HG02943 (cell line): ENCODE results near the gene GBE1.

ENCODE experiments used
- ATAC-seq: cut with Tn5 transposase; IDR thresholded peaks from one replicate; pipeline ENCODE4 v1.9.1; 2021; ENCODE audit warnings: mild to moderate bottlenecking, low read depth, moderate library complexity; ENCODE audit not compliant: unreplicated experiment

Gene GBE1

GRCh38 chr3:81709606-81710005 is 51.8 kb downstream of the GBE1 start:
- no peak for ATAC-seq

- no peak for ATAC-seq
These were observed 53.4 kb downstream of the GBE1 start for GRCh38 chr3:81707996-81708395.

- ATAC-seq = no peak
These were observed 59.3 kb downstream of the GBE1 start for GRCh38 chr3:81702126-81702525.

DNA sequence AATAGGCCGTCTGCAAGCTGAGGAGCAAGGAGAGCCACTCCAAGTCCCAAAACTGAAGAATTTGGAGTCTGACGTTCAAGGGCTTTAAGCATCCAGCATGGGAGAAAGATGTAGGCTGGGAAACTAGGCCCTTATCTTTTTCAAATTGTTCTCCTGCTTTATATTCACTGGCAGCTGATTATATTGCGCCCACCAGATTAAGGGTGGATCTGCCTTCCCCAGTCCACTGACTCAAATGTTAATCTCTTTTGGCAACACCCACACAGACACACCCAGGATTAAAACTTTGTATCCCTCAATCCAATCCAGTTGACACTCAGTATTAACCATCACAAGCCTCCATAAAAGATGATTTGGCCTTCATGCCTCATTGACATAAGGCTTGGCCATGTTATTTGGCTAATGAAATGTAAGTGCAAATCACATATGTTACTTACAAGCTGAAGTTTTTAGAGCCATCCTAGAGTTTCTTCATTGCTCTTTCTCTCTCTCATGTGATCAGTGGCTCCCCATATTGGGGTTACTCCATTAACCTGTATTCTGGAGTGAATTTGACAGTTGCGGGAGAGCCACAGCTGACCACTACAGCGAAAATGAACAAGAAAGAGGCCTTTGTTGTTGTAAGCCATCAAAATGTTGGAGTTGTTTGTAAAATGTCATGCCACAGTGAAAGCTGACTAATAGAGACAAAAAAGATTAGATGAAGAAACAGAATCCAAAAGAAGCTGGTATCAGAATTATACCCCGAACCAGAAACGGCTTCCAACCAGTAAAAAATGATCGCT is 61.7 kb downstream of the GBE1 start:
- no peak for ATAC-seq

DNA sequence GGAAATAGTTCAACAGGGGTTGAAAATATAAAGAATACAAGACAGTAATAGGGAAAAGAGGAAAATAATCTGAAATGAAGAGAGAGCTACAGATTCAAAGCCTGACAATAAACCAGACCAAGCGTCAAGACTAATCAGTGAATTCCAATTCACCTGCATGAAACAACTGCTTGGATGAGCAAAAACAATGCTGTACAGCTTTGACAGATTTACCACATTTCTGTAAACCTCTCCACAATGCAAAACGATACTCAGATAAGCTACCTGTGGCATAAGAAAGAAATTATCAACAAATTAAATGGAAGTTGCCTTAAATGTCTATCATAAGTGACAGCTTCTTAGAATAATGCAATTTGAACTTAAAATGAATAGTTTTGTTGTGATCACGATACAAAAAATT is 65.4 kb downstream of the GBE1 start:
- ATAC-seq = no peak

DNA sequence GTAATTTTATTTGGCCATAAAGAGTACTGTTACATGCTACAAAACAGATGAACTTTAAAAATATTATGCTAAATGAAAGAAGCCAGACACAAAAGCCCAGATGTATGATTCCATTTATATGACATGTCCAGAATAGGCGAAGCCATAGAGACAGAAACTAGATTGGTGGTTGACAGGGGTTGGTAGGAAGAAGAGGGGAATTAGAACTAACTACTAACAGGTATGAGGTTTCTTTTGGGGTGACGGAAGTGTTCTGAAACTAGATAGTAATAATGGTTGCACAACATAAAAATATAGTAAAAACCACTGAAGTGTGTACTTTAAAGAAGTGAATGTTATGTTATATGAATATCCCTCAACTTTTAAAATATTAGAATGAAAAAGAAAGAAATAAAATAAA is 66.1 kb downstream of the GBE1 start:
- ATAC-seq = no peak

GRCh38 chr3:81694662-81695061 is 66.8 kb downstream of the GBE1 start:
- no peak for ATAC-seq

GRCh38 chr3:81692766-81693165 is 68.7 kb downstream of the GBE1 start:
- ATAC-seq = no peak

GRCh38 chr3:81689617-81690016 is 71.8 kb downstream of the GBE1 start:
- no peak for ATAC-seq

DNA sequence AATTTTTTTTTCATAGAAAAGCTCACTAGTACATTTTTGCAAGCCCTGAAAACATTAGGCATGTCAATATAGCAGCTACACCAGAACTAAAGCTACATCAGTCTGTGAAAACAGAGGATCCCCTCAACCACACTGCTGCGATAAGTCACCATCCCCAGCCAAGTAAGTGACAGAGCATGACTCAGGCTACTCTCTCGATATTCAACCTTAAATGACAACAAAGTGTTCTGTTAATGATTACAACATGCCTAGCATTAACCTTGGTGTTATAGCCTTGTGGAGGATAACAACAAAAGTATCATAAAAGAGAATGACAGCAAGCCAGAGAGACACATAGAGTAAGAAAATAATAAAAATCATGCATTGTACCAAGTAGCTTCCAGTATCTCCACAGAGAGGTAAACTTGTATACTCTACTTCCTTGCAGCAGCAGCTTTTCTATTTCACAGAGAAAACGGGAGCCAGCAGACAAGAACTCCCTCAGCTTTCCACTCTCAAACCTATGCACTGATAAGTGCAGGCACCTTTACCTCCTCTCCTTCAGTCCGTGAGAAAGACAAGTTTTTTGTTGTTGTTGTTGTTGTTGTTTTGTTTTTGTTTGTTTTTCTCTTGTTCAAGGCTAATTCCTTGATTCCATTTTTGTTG is 76.6 kb downstream of the GBE1 start:
- no peak for ATAC-seq

DNA sequence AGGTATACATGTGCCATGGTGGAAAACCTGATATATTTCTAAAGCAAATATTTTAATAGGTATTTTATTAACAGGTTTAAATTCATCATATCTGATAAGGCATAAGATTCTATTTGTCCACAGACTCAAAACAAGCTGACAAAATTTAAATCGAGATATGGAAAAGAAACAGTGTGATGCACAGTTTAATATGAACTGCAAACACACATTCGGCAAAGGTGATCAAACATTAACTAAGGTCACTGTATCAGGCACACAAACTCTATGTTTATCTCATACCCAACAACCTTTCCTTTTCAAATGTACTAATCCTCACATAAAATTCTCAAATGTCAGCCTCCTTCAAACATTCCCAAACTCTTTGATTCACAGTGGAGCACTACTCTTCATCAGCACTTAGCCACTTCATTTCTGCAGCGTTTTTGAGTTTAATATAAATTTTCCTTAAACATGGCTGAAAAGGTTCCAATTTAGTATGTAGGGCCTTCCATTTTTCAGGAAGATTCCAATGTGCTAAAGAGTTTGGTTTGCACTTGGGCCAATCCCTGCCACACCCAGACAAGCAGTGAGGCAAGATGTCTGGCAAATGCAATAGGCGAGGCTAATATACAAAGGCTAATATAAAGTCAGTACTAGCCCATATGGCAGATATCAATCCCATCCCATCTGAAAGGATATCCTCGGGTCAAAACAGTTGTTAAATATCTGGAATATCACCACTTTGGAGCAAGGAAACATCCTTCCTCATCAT is 84.6 kb downstream of the GBE1 start:
- ATAC-seq = no peak

DNA sequence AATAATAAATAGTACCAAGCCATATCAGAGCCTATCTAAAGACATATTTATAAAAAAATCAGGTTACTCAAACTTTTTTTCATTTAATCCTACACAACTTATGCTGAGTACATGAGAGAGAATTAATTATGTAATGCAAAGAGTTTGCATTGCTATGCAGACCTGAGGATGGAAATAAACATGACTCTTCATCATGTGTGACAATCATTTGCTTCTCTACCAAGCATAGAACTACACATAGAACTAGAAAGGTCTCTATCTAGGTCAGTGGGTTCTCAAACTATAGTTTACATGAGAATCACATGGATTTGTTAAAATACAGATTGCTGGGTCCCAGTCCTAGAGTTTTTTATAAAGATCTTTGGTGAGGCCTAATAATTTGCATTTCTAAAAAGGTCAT is 86.8 kb downstream of the GBE1 start:
- no peak for ATAC-seq

DNA sequence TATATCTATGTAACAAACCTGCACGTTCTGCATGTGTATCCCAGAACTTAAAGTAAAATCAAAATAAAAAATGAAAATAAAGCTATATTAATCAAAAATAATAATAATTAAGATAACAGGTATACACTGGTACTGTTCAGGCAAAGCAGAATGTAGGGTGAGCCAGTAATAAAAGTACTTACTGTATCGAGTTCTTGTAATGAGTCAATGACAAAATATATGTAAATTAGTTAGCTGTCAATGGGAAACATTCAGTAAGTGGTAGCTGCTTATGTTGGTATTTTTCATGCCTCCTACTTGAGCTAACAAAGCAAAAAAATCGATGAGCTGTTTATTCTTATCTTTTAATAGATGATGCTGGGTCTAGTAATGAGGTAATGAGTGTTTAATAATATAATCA is 93.2 kb downstream of the GBE1 start:
- ATAC-seq = no peak

DNA sequence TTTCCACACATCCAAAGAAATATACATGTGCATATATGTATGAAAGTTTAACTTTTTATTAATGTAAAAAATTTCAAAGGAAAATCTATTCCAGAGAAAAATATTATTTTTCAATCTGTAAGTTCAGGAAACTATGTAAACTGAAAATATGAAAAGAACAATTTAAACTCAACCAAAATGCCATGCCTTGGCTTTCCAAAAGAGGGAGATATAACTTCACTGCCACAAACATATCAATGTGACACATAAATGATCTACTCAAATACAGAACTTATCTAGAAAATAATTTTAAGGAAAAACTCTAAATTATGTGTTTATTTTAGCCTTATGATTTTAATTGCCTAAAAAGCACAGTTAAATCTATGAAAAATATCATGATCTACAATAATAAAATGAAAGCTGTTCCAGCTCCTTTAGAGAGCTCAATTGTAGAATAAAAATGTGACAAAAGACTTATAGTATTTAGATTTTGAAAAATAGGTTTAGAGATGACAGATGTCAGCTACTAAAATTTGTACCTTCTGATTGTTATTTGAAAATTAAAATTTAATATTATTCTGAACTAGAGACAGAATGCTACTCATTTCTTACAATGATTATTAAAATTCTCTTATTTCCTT is 94.8 kb downstream of the GBE1 start:
- no peak for ATAC-seq

DNA sequence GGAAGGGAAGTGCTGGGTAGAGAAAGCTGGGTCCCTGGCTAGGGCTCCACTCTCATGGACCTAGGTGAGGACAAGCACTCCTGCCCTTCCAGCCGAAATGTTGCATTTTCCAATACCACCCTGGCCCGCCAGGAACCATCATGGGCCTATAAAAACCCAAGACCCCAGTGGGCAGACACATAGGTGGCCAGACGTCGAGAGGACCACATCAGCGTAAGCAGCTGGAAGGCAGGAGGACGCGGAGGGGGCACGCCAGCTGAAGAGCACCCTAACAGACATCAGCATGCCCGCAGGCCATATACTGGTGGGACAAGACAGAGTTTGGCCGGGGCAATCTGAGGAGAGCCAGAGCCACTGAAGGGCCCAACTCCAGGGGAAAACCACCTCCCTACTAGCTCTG is 98.3 kb downstream of the GBE1 start:
- no peak for ATAC-seq

GRCh38 chr3:81660036-81660435 is 101.4 kb downstream of the GBE1 start:
- ATAC-seq = no peak

GRCh38 chr3:81658322-81658997 is 103.0 kb downstream of the GBE1 start:
- ATAC-seq = no peak

GRCh38 chr3:81651139-81651538 is 110.3 kb downstream of the GBE1 start:
- ATAC-seq = no peak

- no peak for ATAC-seq
These were observed 111.3 kb downstream of the GBE1 start for GRCh38 chr3:81650187-81650586.

- no peak for ATAC-seq
These were observed 116.2 kb downstream of the GBE1 start for GRCh38 chr3:81645248-81645647.

DNA sequence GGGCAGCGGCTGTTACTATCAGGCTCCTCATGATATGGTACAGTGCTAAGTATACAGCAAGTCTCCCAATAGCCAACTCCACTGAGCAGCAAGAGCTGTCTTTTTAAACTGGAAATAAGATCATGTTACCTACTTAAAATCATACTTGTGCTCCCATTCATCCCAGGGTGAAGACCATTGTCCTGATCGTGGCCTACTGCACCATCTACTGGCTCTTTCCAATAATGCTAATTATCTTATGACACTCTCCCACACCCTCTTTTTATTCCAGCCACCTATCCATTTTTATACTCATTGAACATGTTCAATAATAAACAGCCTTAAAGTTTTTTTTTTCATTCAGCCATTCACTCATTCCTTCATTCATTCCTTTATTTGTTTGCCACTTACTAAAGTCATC is 117.7 kb downstream of the GBE1 start:
- ATAC-seq = no peak
